ENCODE results near the gene RNF26.
A peak's percentile ranks its signal among the peaks of the same experiment; 100 is the strongest.
"Not testable (repeated sequence)": the region's sequence is repeated elsewhere in the genome, so short reads cannot be mapped to it uniquely, and the experiment has no call there.

RNF26 gene

GRCh38 chr11:119371778-119372182 lies 37.5 kb downstream of the RNF26 start:
- no peak for DNase-seq

- DNase-seq = no peak
Measured at GRCh38 chr11:119372260-119373058, 38.1 kb downstream of the RNF26 start.

GRCh38 chr11:119373059-119373920 lies 39.0 kb downstream of the RNF26 start:
- DNase-seq = no peak

- peak; percentile 70 for DNase-seq
Measured at GRCh38 chr11:119373921-119374631, 39.7 kb downstream of the RNF26 start.

GRCh38 chr11:119374632-119375336 lies 40.5 kb downstream of the RNF26 start:
- no peak for DNase-seq

- peak; percentile 40 for DNase-seq
Measured at GRCh38 chr11:119375337-119376196, 41.2 kb downstream of the RNF26 start.

GRCh38 chr11:119376197-119376847 lies 42.0 kb downstream of the RNF26 start:
- no peak for DNase-seq

GRCh38 chr11:119377112-119377901 lies 43.0 kb downstream of the RNF26 start:
- no peak for DNase-seq

GRCh38 chr11:119377961-119378667 lies 43.8 kb downstream of the RNF26 start:
- no peak for DNase-seq

- DNase-seq = no peak
Measured at GRCh38 chr11:119378851-119379465, 44.6 kb downstream of the RNF26 start.

GRCh38 chr11:119380160-119380826 lies 46.0 kb downstream of the RNF26 start:
- no peak for DNase-seq

GRCh38 chr11:119380827-119381180 lies 46.5 kb downstream of the RNF26 start:
- DNase-seq = no peak

GRCh38 chr11:119381181-119381988 lies 47.1 kb downstream of the RNF26 start, which contains the start of gene USP2:
USP2 (minus strand) TSS chr11:119381690; CDS start chr11:119373480, 8,210 bp downstream.
- DNase-seq = peak; percentile 94

GRCh38 chr11:119382101-119382500 lies 47.8 kb downstream of the RNF26 start:
- no peak for DNase-seq

GRCh38 chr11:119382513-119382912 lies 48.2 kb downstream of the RNF26 start:
- DNase-seq = not testable (repeated sequence)

- DNase-seq = no peak
Measured at GRCh38 chr11:119384332-119384731, 50.0 kb downstream of the RNF26 start.

All from fibroblast of skin of back (primary cell).